ENCODE measurements around the gene PORCN. TPM values are rescaled to one million over a fixed set of nuclear protein-coding genes. Genes with fewer than 3 reads are reported as not detected.

The PORCN gene
- total and polyA plus RNA-seq, 4 donors, result 0.70 to 4.9 (median 2.8) TPM

DNA sequence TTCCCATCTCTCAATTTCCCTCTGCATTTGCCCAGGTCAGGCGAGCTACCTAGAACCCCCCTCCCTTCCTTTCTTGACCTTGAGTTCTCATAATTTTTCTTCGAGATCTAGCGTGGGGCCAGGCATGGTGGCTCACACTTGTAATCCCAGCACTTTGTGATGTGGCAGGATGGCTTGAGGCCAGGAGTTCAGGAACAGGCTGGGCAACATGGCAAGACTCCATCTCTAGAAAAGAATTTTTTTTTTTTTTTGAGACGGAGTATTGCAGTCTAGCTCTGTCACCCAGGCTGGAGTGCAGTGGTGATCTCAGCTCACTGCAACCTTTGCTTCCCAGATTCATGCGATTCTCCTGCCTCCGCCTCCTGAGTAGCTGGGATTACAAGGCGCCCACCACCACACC, 4.5 kb upstream of the PORCN start:
- H3K27ac ChIP-seq (ENCODE audit: low read depth in 1 of 2, low read length in 2 of 2), result no peak overlapping the region
- DNase-seq (ENCODE audit: low spot score), result no peak

More for the DNA sequence above, 4.5 kb upstream of the PORCN start:
- TF ChIP-seq, protein P1, sequence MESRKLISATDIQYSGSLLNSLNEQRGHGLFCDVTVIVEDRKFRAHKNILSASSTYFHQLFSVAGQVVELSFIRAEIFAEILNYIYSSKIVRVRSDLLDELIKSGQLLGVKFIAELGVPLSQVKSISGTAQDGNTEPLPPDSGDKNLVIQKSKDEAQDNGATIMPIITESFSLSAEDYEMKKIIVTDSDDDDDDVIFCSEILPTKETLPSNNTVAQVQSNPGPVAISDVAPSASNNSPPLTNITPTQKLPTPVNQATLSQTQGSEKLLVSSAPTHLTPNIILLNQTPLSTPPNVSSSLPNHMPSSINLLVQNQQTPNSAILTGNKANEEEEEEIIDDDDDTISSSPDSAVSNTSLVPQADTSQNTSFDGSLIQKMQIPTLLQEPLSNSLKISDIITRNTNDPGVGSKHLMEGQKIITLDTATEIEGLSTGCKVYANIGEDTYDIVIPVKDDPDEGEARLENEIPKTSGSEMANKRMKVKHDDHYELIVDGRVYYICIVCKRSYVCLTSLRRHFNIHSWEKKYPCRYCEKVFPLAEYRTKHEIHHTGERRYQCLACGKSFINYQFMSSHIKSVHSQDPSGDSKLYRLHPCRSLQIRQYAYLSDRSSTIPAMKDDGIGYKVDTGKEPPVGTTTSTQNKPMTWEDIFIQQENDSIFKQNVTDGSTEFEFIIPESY (IDR thresholded peaks at IDR 0.05), result no peak
- no peak for TF ChIP-seq FOXA1 (IDR thresholded peaks at IDR 0.05)
- no peak for TF ChIP-seq SP1 (IDR thresholded peaks at IDR 0.05)
- no peak for TF ChIP-seq EGR1 (IDR thresholded peaks at IDR 0.05; ENCODE audit: low read depth in 2 of 2)
- TF ChIP-seq REST (IDR thresholded peaks at IDR 0.05), result no peak
- TF ChIP-seq NR2F2 (IDR thresholded peaks at IDR 0.05), result no peak
- no peak for TF ChIP-seq RXRA (IDR thresholded peaks at IDR 0.05)
- TF ChIP-seq RAD21 (IDR thresholded peaks at IDR 0.05), result no peak
- no peak for TF ChIP-seq FOXA2 (IDR thresholded peaks at IDR 0.05)
- no peak for TF ChIP-seq CTCF (IDR thresholded peaks at IDR 0.05; ENCODE audit: low read depth, low read length, missing input control)
- TF ChIP-seq HNF4A (conservative IDR thresholded peaks at IDR 0.05), result no peak
- TF ChIP-seq JUND (IDR thresholded peaks at IDR 0.05), result no peak
- TF ChIP-seq GABPA (IDR thresholded peaks at IDR 0.05 in 1 of 2, conservative IDR thresholded peaks at IDR 0.05 in 1 of 2), result no peak
- TF ChIP-seq YY1 (IDR thresholded peaks at IDR 0.05), result no peak
- no peak for TF ChIP-seq HNF4G (IDR thresholded peaks at IDR 0.05)
- TF ChIP-seq MAX (IDR thresholded peaks at IDR 0.05), result no peak
- no peak for TF ChIP-seq TAF1 (conservative IDR thresholded peaks at IDR 0.05)
- no peak for TF ChIP-seq ATF3 (IDR thresholded peaks at IDR 0.05)
- Histone ChIP-seq H3K9ac (ENCODE audit: low read depth in 1 of 2, low read length in 2 of 2) (no peak overlapping the region), H3K4me1 (ENCODE audit: control insufficient read depth in 4 of 4, insufficient read depth in 4 of 4, low read length in 3 of 4) (peaks cover 0 to 13% (median 2%) of the 10 kb centered on the region in 4 donors), H3K4me3 (ENCODE audit: low read depth in 1 of 3, low read length in 3 of 3) (no peak overlapping the region), H3K36me3 (ENCODE audit: control insufficient read depth in 4 of 4, insufficient read depth in 3 of 4, low read depth in 1 of 4, low read length in 3 of 4) (no peaks in the 10 kb centered on the region), H3K27me3 (ENCODE audit: control insufficient read depth in 4 of 4, insufficient read depth in 4 of 4, low read length in 3 of 4) (no peaks in the 10 kb centered on the region), H3K9me3 (ENCODE audit: control insufficient read depth in 4 of 4, low read length in 3 of 4) (no peaks in the 10 kb centered on the region)
- WGBS, result 88% methylated on average over 7 of the region's 7 CpGs

Data from liver (tissue), 9 donors.